GM12892 (cell line): ENCODE results near the gene EIF4G2.

Experiments
- POLR2A ChIP-seq: IDR thresholded peaks from 2 replicates; pipeline ENCODE4 v1.6.1; 2011; ENCODE audit warnings: low read depth, low read length, control low read depth
- POLR2AphosphoS5 ChIP-seq: IDR thresholded peaks from 2 replicates; pipeline ENCODE4 v1.6.1; 2011; ENCODE audit warnings: low read depth, low read length, control low read depth

DNA sequence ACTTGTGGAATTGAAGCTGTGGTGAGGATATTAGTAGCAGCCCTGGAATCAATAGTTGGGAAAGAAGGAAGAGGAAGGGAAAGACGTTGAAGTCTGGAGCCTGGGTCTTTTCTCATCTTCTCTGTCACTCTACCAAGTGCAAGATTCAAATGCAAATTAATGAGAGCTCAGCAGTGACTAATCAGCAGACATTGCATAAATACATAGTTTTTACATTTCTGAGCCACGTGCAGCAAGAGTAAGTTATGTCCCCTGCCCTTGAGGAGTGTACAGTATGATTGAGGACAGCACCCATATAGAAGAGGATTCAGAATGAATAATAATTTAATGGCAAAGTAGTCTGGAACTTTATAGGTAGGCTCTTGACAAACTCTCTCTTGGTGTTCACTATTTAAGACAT lies 33.9 kb downstream of the EIF4G2 start:
- TF ChIP-seq POLR2AphosphoS5 (no peak), POLR2A (no peak)
